Adipose tissue (tissue), 3 donors: Measurements from ENCODE around the gene DNAL1. TPM values are rescaled to one million over a fixed set of nuclear protein-coding genes. Genes with fewer than 3 reads are reported as not detected.

ENCODE experiments used
- H3K27ac ChIP-seq: one replicate; pipeline ENCODE4 v1.5.1; 2013; ENCODE audit warnings: low read depth, low read length
- WGBS, 3 donors: extraction: QIAGEN DNeasy Blood & Tissue Kit; methylation state at CpG; one replicate each; pipeline ENCODE4 v1.1.7; 2013; 5-methylcytosine and 5-hydroxymethylcytosine counted together
- polyA plus RNA-seq, 3 donors: library from polyadenylated mRNA; stranded (reverse); fragments of 200-250 nt; gene quantifications; one replicate each; pipeline ENCODE4 v1.2.3, GENCODE V29; 2013
- donor health status: healthy with polysubstance abuse.
- donor health status: Bipolar disorder and iron deficiency.
- donor health status: healthy.

Gene DNAL1
- polyA plus RNA-seq, 3 donors = 2.5 to 3.9 (median 3.8) TPM

GRCh38 chr14:73731111-73731510 is 86.3 kb downstream of the DNAL1 start:
- WGBS, 3 donors = 43 to 81% (median 73%) methylated on average over 3 of the region's 3 CpGs
- H3K27ac ChIP-seq = no peak overlapping the region

GRCh38 chr14:73732006-73732405 is 87.2 kb downstream of the DNAL1 start:
- 75 to 88% (median 79%) methylated on average over 3 of the region's 3 CpGs for WGBS, 3 donors
- H3K27ac ChIP-seq = no peak overlapping the region

GRCh38 chr14:73736842-73737241 is 92.1 kb downstream of the DNAL1 start:
- H3K27ac ChIP-seq = no peak overlapping the region
- WGBS, 3 donors = 85 to 91% (median 89%) methylated on average over 13 of the region's 13 CpGs

DNA sequence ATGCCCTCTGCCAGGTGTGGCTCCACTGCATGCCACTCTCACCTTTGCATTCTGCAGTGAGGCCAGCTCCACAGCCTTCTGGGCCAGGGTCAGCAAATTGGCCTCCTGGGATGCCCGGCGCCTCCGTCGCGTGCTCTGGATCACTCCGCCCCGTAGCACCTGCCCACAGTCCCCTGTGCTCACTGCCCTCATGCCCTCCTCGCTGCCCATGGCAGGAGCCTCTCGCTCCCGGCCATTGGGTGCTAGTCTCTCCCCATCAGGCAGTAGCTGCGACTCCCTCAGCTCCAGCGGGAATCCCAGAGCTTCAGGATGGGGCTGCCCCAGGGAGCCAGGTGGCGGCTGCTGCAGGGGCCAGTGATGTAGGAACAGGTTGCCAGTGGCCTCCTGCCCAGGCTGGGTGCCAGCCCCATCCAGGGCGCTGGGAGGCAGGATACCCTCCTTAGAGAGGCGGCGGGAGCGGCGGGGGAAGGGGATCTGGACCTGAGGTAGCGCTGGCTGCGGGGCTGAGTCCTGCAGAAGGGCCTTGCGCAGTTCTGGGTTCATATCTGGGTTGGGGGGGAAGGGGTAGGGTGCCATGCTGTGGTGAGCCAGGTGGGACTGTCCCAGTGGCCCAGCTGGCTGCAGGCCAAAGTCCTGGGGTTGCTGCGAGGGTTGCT is 93.9 kb downstream of the DNAL1 start:
- no peak overlapping the region for H3K27ac ChIP-seq
- WGBS, 3 donors = 88 to 95% (median 88%) methylated on average over 19 to 22 of the region's 22 CpGs

DNA sequence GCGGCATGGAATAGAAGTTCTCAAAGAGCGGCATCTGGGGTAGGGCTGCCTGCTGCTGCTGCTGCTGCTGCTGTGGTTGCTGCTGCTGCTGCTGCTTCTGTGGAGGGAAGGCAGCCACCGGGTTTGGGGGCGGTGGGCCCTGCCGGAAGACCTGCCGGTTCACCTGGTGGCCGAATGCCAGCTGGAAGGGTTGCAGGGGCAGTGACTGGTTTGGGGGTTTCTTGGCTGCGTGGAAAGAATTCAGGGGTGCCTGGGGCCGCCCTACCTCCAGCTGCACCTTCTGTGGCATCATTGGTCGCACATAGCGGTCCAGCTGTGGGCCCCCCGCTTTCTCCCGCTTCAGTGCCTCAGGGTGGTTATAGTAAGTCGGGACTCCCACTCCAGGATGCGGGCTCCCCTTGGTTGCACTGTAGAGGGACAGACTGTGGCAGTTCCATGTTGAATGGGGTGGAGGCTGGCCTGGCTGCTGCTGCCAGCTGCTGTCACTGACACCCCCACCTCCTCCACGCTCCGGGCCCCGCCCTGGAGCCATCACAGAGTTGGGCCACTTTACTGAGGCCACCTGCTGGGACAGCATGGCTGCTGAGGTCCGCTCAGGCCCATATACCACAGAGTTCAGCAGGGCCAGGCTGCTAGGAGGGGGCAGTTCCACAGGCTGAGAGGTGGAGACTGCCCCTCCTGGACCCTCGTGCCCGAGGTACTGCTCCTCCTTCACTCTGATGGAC is 94.5 kb downstream of the DNAL1 start:
- WGBS, 3 donors = 81 to 86% (median 83%) methylated on average over 19 to 21 of the region's 21 CpGs
- H3K27ac ChIP-seq = no peak overlapping the region

DNA sequence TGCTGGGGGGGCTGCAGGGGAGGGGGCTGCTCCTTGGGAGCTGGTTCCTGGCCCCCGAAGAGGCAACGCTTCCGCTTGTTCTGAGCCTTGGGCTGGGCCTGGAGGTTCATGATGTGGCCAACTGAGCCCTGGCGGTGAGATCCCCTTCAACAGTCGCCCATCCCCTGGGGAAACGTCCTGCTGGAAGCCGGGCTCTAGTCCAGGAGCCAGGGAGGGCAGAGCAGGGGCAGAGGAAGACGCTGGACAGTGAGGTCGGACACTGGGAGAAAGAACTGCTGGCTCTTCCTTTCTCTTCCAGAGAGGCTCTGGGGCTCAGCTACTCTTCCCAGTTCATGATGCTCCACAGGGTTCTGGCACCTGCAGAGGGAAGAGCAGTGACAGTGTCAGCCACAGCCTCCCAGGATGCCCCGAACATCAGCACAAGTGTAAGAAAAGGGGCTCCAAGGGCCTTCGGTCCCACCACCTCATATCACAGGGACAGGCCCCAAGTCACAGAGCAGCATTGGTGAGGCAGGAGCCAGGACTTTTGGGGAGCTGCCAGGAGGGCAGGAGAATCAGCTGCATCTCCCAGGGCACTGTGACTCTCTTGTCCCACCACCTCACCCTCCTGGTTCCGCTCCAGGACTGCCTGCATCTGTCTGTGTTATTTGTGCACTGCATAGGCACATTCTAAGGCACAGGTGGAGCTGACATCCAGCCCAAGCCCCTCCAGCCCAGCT is 95.3 kb downstream of the DNAL1 start:
- H3K27ac ChIP-seq = no peak overlapping the region
- 58 to 72% (median 60%) methylated on average over 12 of the region's 12 CpGs for WGBS, 3 donors

- H3K27ac ChIP-seq = peak overlapping the region; percentile 47
- 9 to 15% (median 13%) methylated on average over 9 of the region's 9 CpGs for WGBS, 3 donors
These were observed 96.0 kb downstream of the DNAL1 start for GRCh38 chr14:73740618-73741326.

DNA sequence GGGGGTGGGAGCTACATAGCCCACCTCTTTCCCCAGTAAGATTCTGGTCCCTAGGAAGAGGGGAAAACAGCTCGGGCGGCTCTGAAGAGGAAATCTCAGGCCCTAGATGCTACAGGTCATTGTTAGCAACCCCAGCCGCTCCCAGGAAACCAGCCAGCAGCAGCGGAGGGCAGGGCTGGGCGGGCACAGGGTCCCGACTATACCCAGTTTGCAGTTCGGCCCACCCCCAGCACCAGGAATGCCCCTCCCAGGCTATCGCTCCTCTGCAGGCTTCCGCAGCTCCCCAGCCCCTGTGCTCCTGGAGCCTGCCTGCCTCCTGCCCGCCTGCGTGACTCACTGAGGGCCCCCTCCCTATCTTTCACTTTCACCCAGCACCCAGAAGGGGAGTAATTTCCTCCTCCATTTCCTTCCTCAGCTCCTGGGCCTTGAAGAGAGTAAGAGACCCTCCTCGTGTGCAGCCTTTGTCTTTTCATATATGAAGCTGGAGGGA is 96.6 kb downstream of the DNAL1 start:
- peak overlapping the region; percentile 47 for H3K27ac ChIP-seq
- 0 to 26% (median 1%) methylated on average over 12 of the region's 12 CpGs for WGBS, 3 donors

GRCh38 chr14:73741876-73742519 is 97.2 kb downstream of the DNAL1 start:
- peak overlapping the region; percentile 38 for H3K27ac ChIP-seq

GRCh38 chr14:73742520-73743238 is 97.9 kb downstream of the DNAL1 start:
- WGBS, 3 donors = 52 to 85% (median 60%) methylated on average over 6 of the region's 6 CpGs

More at GRCh38 chr14:73741876-73742519, 97.2 kb downstream of the DNAL1 start:
- WGBS, 3 donors = 22 to 61% (median 25%) methylated on average over 17 of the region's 17 CpGs

GRCh38 chr14:73743431-73743931 is 98.7 kb downstream of the DNAL1 start:
- WGBS, 3 donors = 18 to 62% (median 20%) methylated on average over 11 of the region's 11 CpGs

More at GRCh38 chr14:73742520-73743238, 97.9 kb downstream of the DNAL1 start:
- H3K27ac ChIP-seq = peak overlapping the region; percentile 21

DNA sequence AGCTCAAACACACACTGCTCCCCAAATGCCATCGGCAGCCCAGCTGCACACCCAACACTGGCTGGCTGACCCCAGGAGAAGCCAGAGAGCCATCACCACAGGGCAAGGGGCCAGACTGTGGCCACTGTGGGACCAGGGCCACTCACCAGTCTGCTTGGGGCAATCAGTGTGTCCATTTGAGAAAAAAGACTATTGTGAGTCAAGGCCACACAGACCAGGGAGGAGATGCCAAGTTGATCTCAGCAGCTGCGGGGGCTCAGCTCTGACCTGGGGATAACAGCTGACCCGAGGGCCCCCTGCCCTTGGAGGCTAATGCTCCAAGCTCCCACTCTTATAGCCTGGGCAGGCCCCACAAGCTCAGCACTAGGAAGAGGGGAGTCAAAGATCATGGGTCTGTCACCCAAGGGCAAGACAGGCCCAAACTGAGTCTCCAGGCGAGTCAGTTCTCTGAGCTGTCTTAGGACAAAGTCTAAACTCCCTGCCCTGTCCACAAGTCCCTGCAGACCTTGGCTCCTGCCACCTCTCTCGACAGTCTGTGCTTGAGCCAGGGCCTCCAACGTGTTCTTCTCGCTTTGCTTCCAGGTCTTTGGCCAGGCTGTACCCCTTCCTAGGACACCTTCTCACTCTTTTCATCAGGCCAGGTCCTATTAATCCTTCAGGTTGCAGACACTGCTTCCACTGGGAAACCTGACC is 99.5 kb downstream of the DNAL1 start:
- 29 to 47% (median 45%) methylated on average over 7 of the region's 7 CpGs for WGBS, 3 donors
- no peak overlapping the region for H3K27ac ChIP-seq

More at GRCh38 chr14:73743431-73743931, 98.7 kb downstream of the DNAL1 start:
- no peak overlapping the region for H3K27ac ChIP-seq

- no peak overlapping the region for H3K27ac ChIP-seq
- WGBS, 3 donors = 42 to 69% (median 59%) methylated on average over 6 of the region's 6 CpGs
These were observed 100.2 kb downstream of the DNAL1 start for GRCh38 chr14:73744874-73745529.

- H3K27ac ChIP-seq = no peak overlapping the region
- WGBS, 3 donors = 59 to 80% (median 63%) methylated on average over 7 of the region's 7 CpGs
These were observed 101.1 kb downstream of the DNAL1 start for GRCh38 chr14:73745571-73746519.
